ENCODE measurements around the gene PTTG1IP2.

PTTG1IP2 gene

GRCh38 chr7:90516257-90516656 lies 46.8 kb downstream of the PTTG1IP2 start:
- no peak overlapping the region for H3K4me3 ChIP-seq (ENCODE audit: control insufficient read depth, low read depth, low read length)
- no peak for TF ChIP-seq CTCF (IDR thresholded peaks at IDR 0.05; ENCODE audit: control insufficient read depth, insufficient read depth, low read depth, low read length, missing control alignments)
- DNase-seq (ENCODE audit: low read depth) = no peak

- DNase-seq (ENCODE audit: low read depth) = no peak
- no peak overlapping the region for H3K4me3 ChIP-seq (ENCODE audit: control insufficient read depth, low read depth, low read length)
- no peak for TF ChIP-seq CTCF (IDR thresholded peaks at IDR 0.05; ENCODE audit: control insufficient read depth, insufficient read depth, low read depth, low read length, missing control alignments)
These were observed 49.2 kb downstream of the PTTG1IP2 start for GRCh38 chr7:90518630-90519029.

- DNase-seq (ENCODE audit: low read depth) = no peak
- TF ChIP-seq CTCF (IDR thresholded peaks at IDR 0.05; ENCODE audit: control insufficient read depth, insufficient read depth, low read depth, low read length, missing control alignments) = peak; percentile 21
- no peak overlapping the region for H3K4me3 ChIP-seq (ENCODE audit: control insufficient read depth, low read depth, low read length)
These were observed 51.0 kb downstream of the PTTG1IP2 start for GRCh38 chr7:90520484-90520883.

GRCh38 chr7:90530263-90530662 lies 60.8 kb downstream of the PTTG1IP2 start:
- DNase-seq (ENCODE audit: low read depth) = peak; percentile 2
- no peak overlapping the region for H3K4me3 ChIP-seq (ENCODE audit: control insufficient read depth, low read depth, low read length)
- no peak for TF ChIP-seq CTCF (IDR thresholded peaks at IDR 0.05; ENCODE audit: control insufficient read depth, insufficient read depth, low read depth, low read length, missing control alignments)

GRCh38 chr7:90532231-90532929 lies 62.9 kb downstream of the PTTG1IP2 start:
- DNase-seq (ENCODE audit: low read depth) = no peak
- no peak overlapping the region for H3K4me3 ChIP-seq (ENCODE audit: control insufficient read depth, low read depth, low read length)
- TF ChIP-seq CTCF (IDR thresholded peaks at IDR 0.05; ENCODE audit: control insufficient read depth, insufficient read depth, low read depth, low read length, missing control alignments) = no peak

GRCh38 chr7:90536449-90536848 lies 67.0 kb downstream of the PTTG1IP2 start:
- H3K4me3 ChIP-seq (ENCODE audit: control insufficient read depth, low read depth, low read length) = no peak overlapping the region
- TF ChIP-seq CTCF (IDR thresholded peaks at IDR 0.05; ENCODE audit: control insufficient read depth, insufficient read depth, low read depth, low read length, missing control alignments) = no peak
- no peak for DNase-seq (ENCODE audit: low read depth)

Measured in AG09309 (cell line).